ENCODE measurements around the gene SUCLG1. TPM values are rescaled to one million over a fixed set of nuclear protein-coding genes. Genes with fewer than 3 reads are reported as not detected.

SUCLG1 gene
- total RNA-seq, 1 donor from 2014 or later, result 40.2 TPM

GRCh38 chr2:84491256-84491655 is 32.2 kb upstream of the SUCLG1 start:
- Histone ChIP-seq H3F3A (ENCODE audit: low read depth) (no peaks in the 10 kb centered on the region), H3K27me3 (no peaks in the 10 kb centered on the region), H3K36me3 (no peaks in the 10 kb centered on the region), H3K9me3 (ENCODE audit: low read depth) (no peaks in the 10 kb centered on the region), H3K4me1 (peaks cover 11% of the 10 kb centered on the region), H3K27ac (no peak overlapping the region), H4K20me1 (ENCODE audit: low read depth) (no peaks in the 10 kb centered on the region), H3K79me2 (ENCODE audit: low read depth) (no peaks in the 10 kb centered on the region), H3K4me3 (no peak overlapping the region), H3K4me2 (no peak overlapping the region), H2AFZ (replicated peaks) (no peak overlapping the region), H3K9ac (no peak overlapping the region)
- peaks cover 10% of the 10 kb centered on the region for H3K4me1 Mint-ChIP-seq
- no peaks in the 10 kb centered on the region for H3K27me3 Mint-ChIP-seq (ENCODE audit: insufficient read depth, low read depth)
- H3K4me3 Mint-ChIP-seq, result no peak overlapping the region
- H3K9me3 Mint-ChIP-seq, result no peaks in the 10 kb centered on the region
- DNase-seq (ENCODE audit: low spot score), result no peak
- no peaks in the 10 kb centered on the region for H3K36me3 Mint-ChIP-seq
- no peak overlapping the region for H3K27ac Mint-ChIP-seq
- TF ChIP-seq CTCF (IDR thresholded peaks at IDR 0.05) (no peak), EZH2phosphoT487 (IDR thresholded peaks at IDR 0.05) (no peak), EZH2 (IDR thresholded peaks at IDR 0.05) (no peak)

- H3K9ac ChIP-seq, result no peak overlapping the region
- H3K36me3 ChIP-seq, result no peaks in the 10 kb centered on the region
- H3K4me1 ChIP-seq, result peaks cover 11% of the 10 kb centered on the region
- peak overlapping the region; percentile 1 for H3K4me2 ChIP-seq
- no peaks in the 10 kb centered on the region for H4K20me1 ChIP-seq (ENCODE audit: low read depth)
- H3K4me3 Mint-ChIP-seq, result no peak overlapping the region
- TF ChIP-seq CTCF (IDR thresholded peaks at IDR 0.05) (no peak), EZH2phosphoT487 (IDR thresholded peaks at IDR 0.05) (no peak), EZH2 (IDR thresholded peaks at IDR 0.05) (no peak)
- H2AFZ ChIP-seq (replicated peaks), result no peak overlapping the region
- peaks cover 10% of the 10 kb centered on the region for H3K4me1 Mint-ChIP-seq
- H3K79me2 ChIP-seq (ENCODE audit: low read depth), result no peaks in the 10 kb centered on the region
- H3K27me3 ChIP-seq, result no peaks in the 10 kb centered on the region
- H3K9me3 Mint-ChIP-seq, result no peaks in the 10 kb centered on the region
- no peaks in the 10 kb centered on the region for H3K36me3 Mint-ChIP-seq
- H3K27me3 Mint-ChIP-seq (ENCODE audit: insufficient read depth, low read depth), result peaks cover 3% of the 10 kb centered on the region
- H3K4me3 ChIP-seq, result no peak overlapping the region
- DNase-seq (ENCODE audit: low spot score), result peak; percentile 18
- no peak overlapping the region for H3K27ac Mint-ChIP-seq
- H3K9me3 ChIP-seq (ENCODE audit: low read depth), result no peaks in the 10 kb centered on the region
- no peaks in the 10 kb centered on the region for H3F3A ChIP-seq (ENCODE audit: low read depth)
- H3K27ac ChIP-seq, result no peak overlapping the region
Observed at GRCh38 chr2:84487298-84487996, 28.4 kb upstream of the SUCLG1 start.

GRCh38 chr2:84486441-84487115 is 27.5 kb upstream of the SUCLG1 start:
- Mint-ChIP-seq H3K4me1 (peaks cover 13% of the 10 kb centered on the region), H3K27ac (no peak overlapping the region), H3K9me3 (no peaks in the 10 kb centered on the region), H3K4me3 (no peak overlapping the region), H3K27me3 (ENCODE audit: insufficient read depth, low read depth) (peaks cover 5% of the 10 kb centered on the region), H3K36me3 (no peaks in the 10 kb centered on the region)
- Histone ChIP-seq H3K4me3 (no peak overlapping the region), H3K27ac (no peak overlapping the region), H3K79me2 (ENCODE audit: low read depth) (no peaks in the 10 kb centered on the region), H3K9me3 (ENCODE audit: low read depth) (no peaks in the 10 kb centered on the region), H4K20me1 (ENCODE audit: low read depth) (no peaks in the 10 kb centered on the region), H3K4me1 (peaks cover 11% of the 10 kb centered on the region), H3K4me2 (peak overlapping the region; percentile 1), H2AFZ (replicated peaks) (no peak overlapping the region), H3K36me3 (no peaks in the 10 kb centered on the region), H3K27me3 (no peaks in the 10 kb centered on the region), H3K9ac (no peak overlapping the region), H3F3A (ENCODE audit: low read depth) (no peaks in the 10 kb centered on the region)
- DNase-seq (ENCODE audit: low spot score), result no peak
- no peak for TF ChIP-seq EZH2phosphoT487 (IDR thresholded peaks at IDR 0.05)
- no peak for TF ChIP-seq EZH2 (IDR thresholded peaks at IDR 0.05)
- no peak for TF ChIP-seq CTCF (IDR thresholded peaks at IDR 0.05)
